ENCODE results near the gene FUT8.

DNA sequence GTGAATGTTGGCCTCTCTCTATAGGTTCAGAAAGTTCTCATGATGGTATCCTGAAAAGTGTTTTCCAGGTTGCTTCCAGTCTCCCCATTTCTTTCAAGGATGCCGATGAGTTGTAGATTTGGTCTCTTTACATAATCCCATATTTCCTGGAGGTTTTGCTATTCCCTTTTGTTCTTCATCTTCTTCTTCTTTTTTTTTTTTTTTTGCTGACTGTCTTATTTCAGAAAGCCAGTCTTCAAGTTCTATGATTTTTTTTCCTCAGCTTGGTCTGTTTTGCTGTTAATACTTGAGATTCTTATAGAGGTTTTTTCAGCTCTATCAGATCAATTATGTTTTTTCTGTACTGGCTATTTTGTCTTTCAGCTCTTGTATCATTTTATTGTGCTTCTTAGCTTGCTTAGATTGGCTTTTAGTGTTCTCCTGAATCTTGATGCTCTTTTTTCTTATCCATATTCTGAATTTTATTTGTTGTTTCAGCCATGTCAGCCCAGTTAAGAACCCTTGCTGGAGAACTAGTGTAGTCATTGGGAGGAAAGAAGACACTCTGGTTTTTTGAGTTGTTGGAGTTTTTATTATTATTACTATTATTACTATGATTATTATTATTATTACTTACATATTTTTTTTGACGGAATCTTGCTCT lies 124.4 kb downstream of the FUT8 start:
- no peak for TF ChIP-seq CTCF (IDR thresholded peaks at IDR 0.05; ENCODE audit: borderline replicate concordance, extremely low read depth, low read length, poor library complexity, severe bottlenecking)
- TF ChIP-seq EZH2 (IDR thresholded peaks at IDR 0.05; ENCODE audit: borderline replicate concordance, low read depth, low read length, severe bottlenecking), result no peak

Measured in DND-41 (cell line).